ENCODE results near the gene MBD5. TPM values are rescaled to one million over a fixed set of nuclear protein-coding genes. Genes with fewer than 3 reads are reported as not detected.

The MBD5 gene
- total RNA-seq, 1 experiment from 2014 or later, result 8.5 TPM

- H3K4me1 ChIP-seq (ENCODE audit: insufficient read depth, low read length), result no peaks in the 10 kb centered on the region
- H3K9ac ChIP-seq (ENCODE audit: low read length), result no peak overlapping the region
- no peak overlapping the region for H3K27ac ChIP-seq (ENCODE audit: low read length)
- H3K4me2 ChIP-seq (ENCODE audit: low read length), result no peak overlapping the region
- no peaks in the 10 kb centered on the region for H3K27me3 ChIP-seq (ENCODE audit: low read length)
- CTCF ChIA-PET, result no interaction called here
- H3K9me2 ChIP-seq (replicated peaks; ENCODE audit: low read length), result no peaks in the 10 kb centered on the region
- no peaks in the 10 kb centered on the region for H4K20me1 ChIP-seq (ENCODE audit: low read length)
- H3K4me3 ChIP-seq (ENCODE audit: low read length), result no peak overlapping the region
- POLR2A ChIA-PET (ENCODE audit: unreplicated experiment), result no interaction called here
- no peaks in the 10 kb centered on the region for H3K79me2 ChIP-seq (ENCODE audit: low read length)
- DNase-seq, result no peak
- no peak for ATAC-seq
- intact Hi-C loops (cut with micrococcal nuclease), result no loop called here
- no peak for TF ChIP-seq EZH2 (IDR thresholded peaks at IDR 0.05; ENCODE audit: low read length, unreplicated experiment)
- peaks cover 4% of the 10 kb centered on the region; the same call in 1 of the 2 replicates for H3K9me3 ChIP-seq (ENCODE audit: low read length)
- BruUV-seq (replicated peaks), result no TSS peak
- no peaks in the 10 kb centered on the region for H3F3A ChIP-seq (ENCODE audit: low read length, unreplicated experiment)
- H3K36me3 ChIP-seq (ENCODE audit: low read depth, low read length), result peaks cover 14% of the 10 kb centered on the region
- H2AFZ ChIP-seq (ENCODE audit: low read length), result no peak overlapping the region
These were observed 237.2 kb downstream of the MBD5 start for GRCh38 chr2:148258124-148258523.

- BruUV-seq (replicated peaks), result no TSS peak
- no peaks in the 10 kb centered on the region for H4K20me1 ChIP-seq (ENCODE audit: low read length)
- DNase-seq (peak; percentile 36), ATAC-seq (no peak)
- H3K4me3 ChIP-seq (ENCODE audit: low read length), result no peak overlapping the region
- no peaks in the 10 kb centered on the region for H3F3A ChIP-seq (ENCODE audit: low read length, unreplicated experiment)
- H3K4me2 ChIP-seq (ENCODE audit: low read length), result no peak overlapping the region
- H2AFZ ChIP-seq (ENCODE audit: low read length), result no peak overlapping the region
- H3K4me1 ChIP-seq (ENCODE audit: insufficient read depth, low read length), result no peaks in the 10 kb centered on the region
- POLR2A ChIA-PET (ENCODE audit: unreplicated experiment), result no interaction called here
- intact Hi-C loops (cut with micrococcal nuclease), result no loop called here
- peaks cover 4% of the 10 kb centered on the region; the same call in 1 of the 2 replicates for H3K9me3 ChIP-seq (ENCODE audit: low read length)
- CTCF ChIA-PET, result no interaction called here
- H3K27ac ChIP-seq (ENCODE audit: low read length), result no peak overlapping the region
- H3K79me2 ChIP-seq (ENCODE audit: low read length), result no peaks in the 10 kb centered on the region
- H3K9ac ChIP-seq (ENCODE audit: low read length), result no peak overlapping the region
- no peaks in the 10 kb centered on the region for H3K9me2 ChIP-seq (replicated peaks; ENCODE audit: low read length)
- no peaks in the 10 kb centered on the region; the same call in 1 of the 2 replicates for H3K36me3 ChIP-seq (ENCODE audit: low read depth, low read length)
- TF ChIP-seq EZH2 (IDR thresholded peaks at IDR 0.05; ENCODE audit: low read length, unreplicated experiment) (no peak), CTCF (conservative IDR thresholded peaks at IDR 0.05; ENCODE audit: low read depth, low read length) (peak; percentile 35; the same call in 1 of the 2 replicates)
- H3K27me3 ChIP-seq (ENCODE audit: low read length), result no peaks in the 10 kb centered on the region
These were observed 238.8 kb downstream of the MBD5 start for GRCh38 chr2:148259674-148260073.

- intact Hi-C loops (cut with micrococcal nuclease), result no loop called here
- no peak overlapping the region for H3K9ac ChIP-seq (ENCODE audit: low read length)
- H3K4me2 ChIP-seq (ENCODE audit: low read length), result no peak overlapping the region
- H3K4me1 ChIP-seq (ENCODE audit: insufficient read depth, low read length), result no peaks in the 10 kb centered on the region
- no peak overlapping the region for H3K4me3 ChIP-seq (ENCODE audit: low read length)
- peaks cover 4% of the 10 kb centered on the region; the same call in 1 of the 2 replicates for H3K9me3 ChIP-seq (ENCODE audit: low read length)
- ChIA-PET CTCF (no interaction called here), POLR2A (ENCODE audit: unreplicated experiment) (no interaction called here)
- no peaks in the 10 kb centered on the region for H3F3A ChIP-seq (ENCODE audit: low read length, unreplicated experiment)
- H3K36me3 ChIP-seq (ENCODE audit: low read depth, low read length), result no peaks in the 10 kb centered on the region; the same call in 1 of the 2 replicates
- H3K9me2 ChIP-seq (replicated peaks; ENCODE audit: low read length), result no peaks in the 10 kb centered on the region
- TF ChIP-seq CTCF (conservative IDR thresholded peaks at IDR 0.05; ENCODE audit: low read depth, low read length), result no peak
- no peak for TF ChIP-seq EZH2 (IDR thresholded peaks at IDR 0.05; ENCODE audit: low read length, unreplicated experiment)
- H4K20me1 ChIP-seq (ENCODE audit: low read length), result no peaks in the 10 kb centered on the region
- no TSS peak for BruUV-seq (replicated peaks)
- no peak for ATAC-seq
- H2AFZ ChIP-seq (ENCODE audit: low read length), result no peak overlapping the region
- H3K27me3 ChIP-seq (ENCODE audit: low read length), result no peaks in the 10 kb centered on the region
- no peak for DNase-seq
- H3K27ac ChIP-seq (ENCODE audit: low read length), result no peak overlapping the region
- no peaks in the 10 kb centered on the region for H3K79me2 ChIP-seq (ENCODE audit: low read length)
These were observed 243.0 kb downstream of the MBD5 start for GRCh38 chr2:148263890-148264289.
